H1 (cell line): ENCODE data around the gene GREB1. TPM values are rescaled to one million over a fixed set of nuclear protein-coding genes. Genes with fewer than 3 reads are reported as not detected.

Source experiments
- CTCF ChIA-PET: fragments of 300-600 bp; sonication (Branson Sonifier 250); formaldehyde crosslinking; loops from one replicate; lab custom pipeline; 2021; ENCODE audit not compliant: partially characterized antibody; lab: Charles Lee
- POLR2A ChIA-PET: fragments of 300-600 bp; sonication (Branson Sonifier 250); formaldehyde crosslinking; loops from one replicate; lab custom pipeline; 2021; ENCODE audit warnings: inconsistent platforms; ENCODE audit not compliant: partially characterized antibody; lab: Charles Lee
- DNase-seq, 2 experiments: peaks; one replicate each; pipeline versions ENCODE4 v3.0.0 to v3.0.0-alpha.2; 2010 to 2022; ENCODE audit warnings: low spot score in 2 of 2, low read depth in 1 of 2, mixed read lengths in 1 of 2
- FAIRE-seq: peaks from 2 replicates; lab custom pipeline; 2011; peaks lifted over from hg19 to GRCh38; lab: Jason Lieb, UNC
- H2AFZ ChIP-seq: 2 replicates; pipeline ENCODE4 v1.8.1; 2012; ENCODE audit warnings: low read length, inconsistent platforms
- H2AK5ac ChIP-seq: 2 replicates; pipeline ENCODE4 v1.6.1; 2013; ENCODE audit warnings: low read depth, low read length
- H2BK120ac ChIP-seq: replicated peaks from 2 replicates; pipeline ENCODE3; 2013; ENCODE audit warnings: low read depth, low read length, inconsistent platforms
- H2BK12ac ChIP-seq: 2 replicates; pipeline ENCODE4 v1.6.1; 2013; ENCODE audit warnings: low read depth, low read length
- H2BK15ac ChIP-seq: 2 replicates; pipeline ENCODE4 v1.6.1; 2013; ENCODE audit warnings: low read length
- H2BK20ac ChIP-seq: 2 replicates; pipeline ENCODE4 v1.6.1; 2013; ENCODE audit warnings: low read length
- H2BK5ac ChIP-seq: 2 replicates; pipeline ENCODE4 v1.6.1; 2013; ENCODE audit warnings: low read depth, low read length
- H3K14ac ChIP-seq: 2 replicates; pipeline ENCODE4 v1.6.1; 2013; ENCODE audit warnings: inconsistent platforms; ENCODE audit not compliant: insufficient read length
- H3K18ac ChIP-seq: 2 replicates; pipeline ENCODE4 v1.6.1; 2013; ENCODE audit warnings: low read length; ENCODE audit errors: extremely low read depth
- H3K23ac ChIP-seq: 2 replicates; pipeline ENCODE4 v1.6.1; 2013; ENCODE audit warnings: inconsistent platforms; ENCODE audit not compliant: insufficient read length
- H3K23me2 ChIP-seq: 2 replicates; pipeline ENCODE4 v1.6.1; 2013; ENCODE audit warnings: low read depth, low read length
- H3K27ac ChIP-seq: 2 replicates; pipeline ENCODE4 v1.6.1; 2011; ENCODE audit warnings: low read depth, low read length, inconsistent platforms
- H3K27me3 ChIP-seq, 4 experiments: replicated peaks in 1 of 4; 1 replicate in 1 of 4; 2 replicates in 3 of 4; pipeline versions ENCODE4 v1.6.1 to v1.8.1; 2011 to 2013; ENCODE audit warnings: low read length in 3 of 4, mild to moderate bottlenecking in 3 of 4, inconsistent platforms in 2 of 4, mixed read lengths in 2 of 4, moderate library complexity in 1 of 4; ENCODE audit not compliant: control insufficient read depth in 3 of 4, insufficient read depth in 3 of 4; ENCODE audit errors: extremely low read depth in 1 of 4
- H3K36me3 ChIP-seq, 4 experiments: 2 replicates each; pipeline versions ENCODE4 v1.6.1 to v1.8.1; 2011 to 2013; ENCODE audit warnings: mild to moderate bottlenecking in 4 of 4, low read length in 3 of 4, moderate library complexity in 2 of 4, control low read depth in 1 of 4, inconsistent platforms in 1 of 4; ENCODE audit not compliant: insufficient read depth in 4 of 4, control insufficient read depth in 2 of 4
- H3K4ac ChIP-seq: replicated peaks from 2 replicates; pipeline ENCODE3; 2013; ENCODE audit warnings: low read length, low read depth, mixed read lengths, inconsistent platforms; ENCODE audit not compliant: insufficient read length
- H3K4me1 ChIP-seq, 4 experiments: replicated peaks in 1 of 4; 1 replicate in 1 of 4; 2 replicates in 3 of 4; pipeline versions ENCODE4 v1.6.1 to v1.8.1; 2011 to 2013; ENCODE audit warnings: low read length in 3 of 4, inconsistent platforms in 2 of 4, mixed read lengths in 1 of 4; ENCODE audit not compliant: insufficient read depth in 4 of 4, control insufficient read depth in 3 of 4
- H3K4me2 ChIP-seq, 2 experiments: 2 replicates each; pipeline versions ENCODE4 v1.6.1 to v1.8.1; 2011 to 2013; ENCODE audit warnings: low read depth in 2 of 2, low read length in 2 of 2, control low read depth in 1 of 2, inconsistent platforms in 1 of 2, mild to moderate bottlenecking in 1 of 2; ENCODE audit not compliant: insufficient read depth in 1 of 2
- H3K4me3 ChIP-seq, 4 experiments: fragments of 200-600, 300-600 bp in 1 of 4; sonication (generic), shearing (Covaris generic), sonication (Bioruptor Twin) in 1 of 4; 2 replicates each; pipeline versions ENCODE4 v1.5.1 to v1.8.1; 2011 to 2016; ENCODE audit warnings: low read length in 4 of 4, low read depth in 3 of 4, control low read depth in 2 of 4, inconsistent platforms in 2 of 4, mild to moderate bottlenecking in 2 of 4, mixed read lengths in 1 of 4, moderate library complexity in 1 of 4; ENCODE audit not compliant: insufficient read depth in 2 of 4; ENCODE audit errors: extremely low read depth in 1 of 4
- H3K56ac ChIP-seq: replicated peaks from 2 replicates; pipeline ENCODE3; 2013; ENCODE audit warnings: low read depth, mild to moderate bottlenecking, mixed read lengths, low read length, inconsistent platforms; ENCODE audit not compliant: insufficient read length
- H3K79me1 ChIP-seq: 2 replicates; pipeline ENCODE4 v1.6.1; 2013; ENCODE audit warnings: low read depth, low read length, control low read depth
- H3K79me2 ChIP-seq, 2 experiments: 2 replicates each; pipeline versions ENCODE4 v1.6.1 to v1.8.1; 2012 to 2013; ENCODE audit warnings: low read length in 2 of 2, mild to moderate bottlenecking in 2 of 2, inconsistent platforms in 1 of 2; ENCODE audit not compliant: insufficient read depth in 2 of 2, control insufficient read depth in 1 of 2
- H3K9ac ChIP-seq, 4 experiments: replicated peaks in 1 of 4; 1 replicate in 1 of 4; 2 replicates in 3 of 4; pipeline versions ENCODE4 v1.6.1 to v1.8.1; 2011 to 2013; ENCODE audit warnings: low read depth in 3 of 4, low read length in 3 of 4, control low read depth in 2 of 4, mild to moderate bottlenecking in 2 of 4, moderate library complexity in 2 of 4, inconsistent platforms in 1 of 4; ENCODE audit errors: extremely low read depth in 1 of 4
- H3K9me3 ChIP-seq, 2 experiments: 2 replicates each; pipeline versions ENCODE4 v1.6.1 to v1.8.1; 2012 to 2013; ENCODE audit warnings: mild to moderate bottlenecking in 2 of 2, moderate library complexity in 2 of 2, control low read depth in 1 of 2, inconsistent platforms in 1 of 2, low read depth in 1 of 2, low read length in 1 of 2, mixed read lengths in 1 of 2; ENCODE audit not compliant: insufficient read depth in 2 of 2
- H4K20me1 ChIP-seq, 2 experiments: replicated peaks in 1 of 2; 2 replicates each; pipeline versions ENCODE3 to v1.8.1; 2011 to 2013; ENCODE audit warnings: inconsistent platforms in 2 of 2, low read length in 2 of 2, mild to moderate bottlenecking in 1 of 2; ENCODE audit not compliant: insufficient read depth in 2 of 2, control insufficient read depth in 1 of 2
- H4K5ac ChIP-seq: 2 replicates; pipeline ENCODE4 v1.6.1; 2013; ENCODE audit warnings: low read length, low read depth, mixed read lengths, inconsistent platforms; ENCODE audit not compliant: insufficient read length
- H4K8ac ChIP-seq: 2 replicates; pipeline ENCODE4 v1.8.0; 2013; ENCODE audit warnings: mild to moderate bottlenecking, moderate library complexity, low read length, inconsistent platforms; ENCODE audit not compliant: insufficient read depth; ENCODE audit errors: extremely low read depth
- H4K91ac ChIP-seq: replicated peaks from 2 replicates; pipeline ENCODE3; 2013; ENCODE audit warnings: low read length, mixed read lengths, inconsistent platforms; ENCODE audit not compliant: insufficient read length
- CEBPB ChIP-seq: IDR thresholded peaks from 2 replicates; pipeline ENCODE4 v1.6.1; 2012; ENCODE audit warnings: low read depth, low read length
- E2F6 ChIP-seq: IDR thresholded peaks from 2 replicates; pipeline ENCODE4 v1.6.1; 2012; ENCODE audit warnings: inconsistent platforms
- EZH2 ChIP-seq: fragments of 200-600 bp; sonication (generic); IDR thresholded peaks from 2 replicates; pipeline ENCODE4 v1.7.1; 2012; ENCODE audit warnings: low read depth, mild to moderate bottlenecking, moderate library complexity, low read length, inconsistent platforms; ENCODE audit not compliant: severe bottlenecking
- GABPA ChIP-seq: IDR thresholded peaks from 2 replicates; pipeline ENCODE4 v1.6.1; 2011; ENCODE audit warnings: mild to moderate bottlenecking, low read length, moderate library complexity, borderline replicate concordance; ENCODE audit not compliant: insufficient read depth
- MAX ChIP-seq: IDR thresholded peaks from 2 replicates; pipeline ENCODE4 v1.6.1; 2012; ENCODE audit warnings: inconsistent platforms
- SIN3A ChIP-seq, 2 experiments: IDR thresholded peaks in 1 of 2; conservative IDR thresholded peaks in 1 of 2; 2 replicates each; pipeline ENCODE4 v1.6.1; 2011 to 2012; ENCODE audit warnings: low read length in 2 of 2, improper control_type of control experiment in 1 of 2, low read depth in 1 of 2, mild to moderate bottlenecking in 1 of 2
- WGBS, 2 experiments: shearing (Covaris generic) in 1 of 2; methylation state at CpG; one replicate each; pipeline versions ENCODE4 v1.1.6 to v1.1.7; 2013 to 2015; ENCODE audit warnings: low lambda C conversion rate in 2 of 2, mixed read lengths in 2 of 2, inconsistent platforms in 1 of 2, low coverage in 1 of 2, missing lambda C conversion rate in 1 of 2; ENCODE audit not compliant: insufficient replicate concordance in 2 of 2, insufficient coverage in 1 of 2, insufficient read length in 1 of 2; ENCODE audit errors: extremely low coverage in 1 of 2, missing lambda C conversion rate in 1 of 2; 5-methylcytosine and 5-hydroxymethylcytosine counted together
- polyA plus RNA-seq, 7 experiments: library from polyadenylated mRNA; depleted of rRNA in 3 of 7; stranded (reverse) in 5 of 7; unstranded in 2 of 7; fragments of >200 nt in 5 of 7; fragments of 200-250 nt in 2 of 7; gene quantifications; 1 replicate in 5 of 7; 2 replicates in 1 of 7; 4 replicates in 1 of 7; pipeline versions ENCODE4 v1.2.1 to v1.2.3, GENCODE V29; 2011 to 2013; ENCODE audit warnings: missing spikeins in 2 of 7, mixed read lengths in 2 of 7
- total RNA-seq: library from RNA; stranded (reverse); fragmentation: NEBNext Ultra II Directional; extraction: Animal tissue kit (Norgen Biotek cat#: 25700); gene quantifications from 2 replicates; pipeline ENCODE4 v1.2.1, GENCODE V29; 2021

The GREB1 gene
- total and polyA plus RNA-seq, 2 of the 8 experiments (the other 6 are each of a cell fraction or from before 2014, with no cell fraction given): 7.9 to 43.4 TPM

GRCh38 chr2:11616097-11616687 is 82.3 kb downstream of the GREB1 start:
- Histone ChIP-seq H3K79me2 (no peaks in the 10 kb centered on the region; a peak in 1 of 4 replicates), H2BK120ac (no peak overlapping the region), H3K9me3 (no peaks in the 10 kb centered on the region), H3K79me1 (no peaks in the 10 kb centered on the region), H3K18ac (no peak overlapping the region), H3K23ac (no peak overlapping the region), H2BK15ac (no peak overlapping the region), H4K5ac (no peak overlapping the region), H2BK20ac (no peak overlapping the region), H3K56ac (no peak overlapping the region), H3K4me2 (no peak overlapping the region), H2AK5ac (no peak overlapping the region), H3K9ac (no peak overlapping the region), H2AFZ (no peak overlapping the region), H2BK5ac (no peak overlapping the region), H2BK12ac (no peak overlapping the region), H4K20me1 (peaks cover 0 to 6% of the 10 kb centered on the region in 2 experiments), H3K27me3 (no peaks in the 10 kb centered on the region), H3K4me3 (no peak overlapping the region), H3K36me3 (peaks cover 0 to 10% (median 6%) of the 10 kb centered on the region in 4 experiments; a peak in 5 of 8 replicates), H3K4ac (no peak overlapping the region), H3K4me1 (no peaks in the 10 kb centered on the region), H4K91ac (no peak overlapping the region), H4K8ac (no peak overlapping the region; the same call in 1 of the 2 replicates), H3K23me2 (no peaks in the 10 kb centered on the region), H3K27ac (no peak overlapping the region), H3K14ac (no peak overlapping the region)
- POLR2A ChIA-PET: no interaction called here
- CTCF ChIA-PET: interaction anchor here (1.1 to 2.1 kb wide), 3 partner anchors 12 to 169 kb away, joined by 3 to 9 read pairs (median 5); no protein-coding TSS in a partner anchor
- WGBS, 2 experiments: 86% methylated on average over 14 of the region's 14 CpGs; no CpG with 5 or more reads in 1 of the 2 experiments
- DNase-seq: no peak
- no peak for FAIRE-seq
- no peak for TF ChIP-seq SIN3A (conservative IDR thresholded peaks at IDR 0.05 in 1 of 2, IDR thresholded peaks at IDR 0.05 in 1 of 2; ENCODE audit: low read depth in 1 of 2, low read length in 2 of 2)
- TF ChIP-seq E2F6: no peak
- TF ChIP-seq EZH2: no peak
- TF ChIP-seq CEBPB: no peak
- TF ChIP-seq GABPA: no peak
- TF ChIP-seq MAX: no peak
